Stimulated activated CD4-positive, alpha-beta T cell treated with anti-CD3 and anti-CD28 coated beads, Interleukin-15, amount 100 ng/mL, for 48 hours (primary cell): ENCODE measurements around the gene MAP4.
"Not testable (repeated sequence)": the region's sequence is repeated elsewhere in the genome, so short reads cannot be mapped to it uniquely, and the experiment has no call there.

Experiments
- DNase-seq, 2 donors: peaks; one replicate each; pipeline ENCODE4 v3.0.0-alpha.2; 2020; ENCODE audit warnings: low read depth in 2 of 2

Gene MAP4

DNA sequence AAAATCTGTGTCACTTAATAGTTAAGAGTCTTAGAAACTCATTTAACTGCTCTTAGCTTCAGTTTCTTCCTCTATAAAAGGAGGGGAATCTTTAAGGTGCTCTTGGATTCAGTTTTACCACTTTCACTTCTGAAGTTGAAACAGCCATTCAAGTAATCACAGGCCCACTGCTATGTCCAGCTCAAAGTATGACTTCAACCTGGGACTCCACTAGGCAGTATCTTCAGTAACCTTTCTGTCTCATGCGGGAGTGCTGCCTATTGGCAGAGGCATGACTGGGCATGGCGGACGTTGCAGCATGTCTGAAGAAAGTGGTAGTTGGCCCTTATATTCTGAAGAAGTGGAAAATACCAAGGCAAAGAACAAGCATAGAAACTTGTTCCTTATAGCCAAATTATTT is 121.0 kb downstream of the MAP4 start:
- no peak for DNase-seq

DNA sequence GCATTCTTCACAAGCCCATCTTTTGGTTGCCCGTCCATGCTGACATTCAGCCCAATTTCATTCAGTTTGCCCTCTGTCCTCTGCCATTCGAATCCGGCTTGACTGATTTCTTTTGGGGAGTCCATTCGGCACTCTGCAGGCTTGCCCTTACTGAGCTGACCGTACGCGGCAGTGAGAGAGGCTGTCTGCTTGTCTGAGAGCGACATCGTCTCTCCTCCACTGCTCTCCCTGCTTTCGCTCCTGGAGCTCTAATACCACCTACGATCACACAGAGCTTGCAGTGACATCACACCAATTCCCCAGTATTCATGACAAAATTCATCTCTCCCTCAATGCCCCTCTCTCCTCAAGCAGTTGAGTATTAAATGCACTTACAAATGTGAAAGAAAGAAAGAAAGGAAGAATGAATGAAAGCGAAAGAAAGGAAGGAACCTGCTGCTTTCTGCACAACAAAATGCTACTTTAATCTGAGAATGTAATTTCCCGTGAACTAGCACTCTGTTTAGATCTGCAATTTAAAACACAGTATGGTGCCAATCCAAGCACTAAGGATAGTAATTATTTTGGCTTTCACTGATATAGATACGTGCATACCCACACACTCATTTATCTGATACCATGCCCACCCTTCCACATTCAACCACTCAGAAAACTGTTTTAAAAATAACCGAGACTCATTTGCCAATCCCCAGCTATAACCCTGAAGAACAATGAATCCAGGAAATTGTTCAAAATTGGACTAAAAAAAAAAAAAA is 123.8 kb downstream of the MAP4 start:
- no peak for DNase-seq

DNA sequence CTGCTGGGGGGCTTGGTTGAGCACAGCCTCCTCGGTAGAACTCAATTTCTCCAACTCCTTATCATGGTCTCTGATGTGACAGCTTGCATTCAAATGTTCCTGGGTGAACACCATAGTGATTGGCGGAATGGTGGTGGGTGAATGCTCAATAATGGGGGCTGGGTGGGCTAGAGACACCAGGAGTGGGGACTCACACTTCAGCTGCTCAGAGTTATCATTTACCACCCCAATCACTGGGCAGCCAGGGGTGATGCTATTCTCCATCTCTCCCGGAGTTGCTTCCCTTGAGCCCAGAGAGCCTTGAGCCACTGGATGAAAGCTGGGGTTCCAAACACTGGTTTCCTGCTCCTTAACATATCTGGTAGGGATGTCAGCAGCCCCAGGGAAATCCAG is 124.6 kb downstream of the MAP4 start:
- DNase-seq: no peak

DNA sequence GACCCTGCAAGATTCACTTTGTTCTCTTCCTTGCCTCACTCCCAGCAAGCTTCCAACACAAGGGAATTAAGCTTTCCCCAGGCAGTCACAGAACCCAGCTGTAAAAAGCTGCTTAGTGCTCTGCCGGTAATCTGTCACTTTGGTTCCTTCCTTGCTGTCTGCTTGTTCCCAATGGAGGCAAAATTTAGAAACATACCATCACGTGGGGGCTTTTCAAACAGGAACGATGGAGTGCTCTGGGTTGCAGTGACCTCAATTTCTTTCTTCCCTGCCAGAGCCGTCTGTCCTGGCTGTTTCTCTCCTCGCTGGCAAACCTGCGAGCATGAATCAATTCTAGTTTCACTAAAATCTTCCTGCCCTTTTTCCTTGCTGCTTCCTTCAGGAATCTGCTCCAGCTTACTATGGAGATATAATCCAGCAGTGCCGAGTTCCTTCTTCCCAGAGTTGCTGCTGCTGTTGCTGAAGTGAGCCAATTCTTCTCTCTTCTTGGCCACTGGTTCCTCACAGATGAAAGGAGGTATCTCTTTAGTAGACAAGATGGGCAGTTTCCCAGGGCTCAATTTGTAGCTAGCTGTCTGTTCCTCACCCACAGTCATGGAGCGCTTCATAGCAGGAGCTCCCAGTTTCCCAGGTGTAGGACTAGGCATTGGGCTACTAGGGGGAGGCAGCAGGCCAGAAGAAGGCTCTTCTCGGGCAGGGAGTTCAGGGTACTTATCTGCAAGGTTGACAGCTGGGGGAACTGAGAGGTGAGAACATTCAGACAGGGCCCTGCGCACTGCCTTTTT is 125.2 kb downstream of the MAP4 start:
- no peak for DNase-seq

DNA sequence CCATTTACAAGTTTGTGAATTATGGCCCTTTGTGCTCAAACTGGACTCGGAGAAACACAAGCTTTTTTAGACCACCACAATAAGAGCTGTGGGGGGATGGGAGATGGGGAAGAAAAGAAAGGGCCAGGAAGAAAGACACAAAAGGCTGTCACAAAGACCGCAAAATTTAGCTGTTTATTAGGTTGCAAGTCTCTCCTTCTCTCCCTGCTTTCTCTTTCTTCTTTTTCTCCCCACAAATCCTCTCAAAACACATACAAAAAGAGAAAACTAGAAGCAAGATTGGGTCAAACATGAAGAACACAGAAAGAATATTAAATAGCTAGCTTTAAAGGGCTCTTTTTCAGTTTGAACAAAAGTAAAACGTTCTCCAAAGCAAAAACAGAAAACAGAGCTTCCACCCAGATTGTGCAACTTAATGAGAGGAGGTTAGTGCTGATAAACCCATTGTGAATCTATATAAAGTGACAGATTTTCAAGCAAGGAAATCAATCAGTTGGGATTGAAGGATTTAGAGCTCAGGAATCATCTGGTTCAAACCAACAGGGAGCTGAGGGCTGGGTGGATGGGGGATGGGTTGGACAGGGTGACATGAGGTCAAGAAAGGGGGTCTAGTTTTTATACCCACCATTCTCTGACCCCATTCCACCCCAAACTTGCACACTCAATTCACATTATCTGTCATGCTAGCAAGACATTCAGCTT is 125.9 kb downstream of the MAP4 start:
- no peak for DNase-seq

DNA sequence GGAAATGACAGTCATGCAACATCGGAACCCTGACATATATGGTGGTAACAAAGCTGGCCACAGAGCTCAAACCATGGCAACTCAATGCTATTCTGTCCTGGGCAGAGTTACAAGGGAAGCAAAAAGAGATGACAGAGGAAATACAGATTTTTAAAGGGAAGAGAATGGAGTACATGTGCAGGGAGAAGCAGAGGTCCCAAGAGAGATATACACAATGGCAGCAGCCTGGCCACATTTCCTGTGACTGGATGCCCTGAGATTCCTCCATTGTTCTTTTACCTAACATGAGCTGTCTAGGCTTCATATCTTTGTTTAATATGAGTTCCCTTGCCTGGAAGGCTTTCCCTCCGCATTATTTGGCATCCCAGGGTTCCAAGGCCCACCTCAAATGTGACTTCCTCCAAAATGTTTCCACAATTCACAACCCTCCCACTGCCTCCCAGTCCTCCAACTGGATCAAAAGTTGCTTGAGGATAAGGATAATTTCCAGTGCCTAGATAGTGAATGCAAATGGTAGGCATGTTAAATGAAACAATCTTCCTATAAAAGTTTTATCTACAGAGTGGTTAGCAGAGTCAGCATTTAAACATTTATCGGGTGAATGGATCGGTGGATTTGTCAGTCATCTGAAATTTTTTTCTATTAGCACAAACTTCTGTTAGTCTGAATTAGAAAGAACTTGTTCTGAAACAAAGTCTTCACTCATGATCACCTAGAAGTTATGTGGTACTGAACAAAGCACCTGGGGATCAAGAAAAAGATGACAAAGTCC is 127.0 kb downstream of the MAP4 start:
- DNase-seq: no peak

DNA sequence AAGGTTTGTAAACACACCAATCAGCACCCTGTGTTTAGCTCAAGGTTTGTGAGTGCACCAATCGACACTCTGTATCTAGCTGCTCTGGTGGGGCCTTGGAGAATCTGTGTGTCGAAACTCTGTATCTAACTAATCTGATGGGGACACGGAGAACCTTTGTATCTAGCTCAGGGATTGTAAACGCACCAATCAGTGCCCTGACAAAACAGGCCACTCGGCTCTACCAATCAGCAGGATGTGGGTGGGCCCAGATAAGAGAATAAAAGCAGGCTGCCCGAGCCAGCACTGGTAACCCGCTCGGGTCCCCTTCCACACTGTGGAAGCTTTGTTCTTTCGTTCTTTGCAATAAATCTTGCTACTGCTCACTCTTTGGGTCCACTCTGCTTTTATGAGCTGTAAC is 128.2 kb downstream of the MAP4 start:
- not testable (repeated sequence) for DNase-seq

DNA sequence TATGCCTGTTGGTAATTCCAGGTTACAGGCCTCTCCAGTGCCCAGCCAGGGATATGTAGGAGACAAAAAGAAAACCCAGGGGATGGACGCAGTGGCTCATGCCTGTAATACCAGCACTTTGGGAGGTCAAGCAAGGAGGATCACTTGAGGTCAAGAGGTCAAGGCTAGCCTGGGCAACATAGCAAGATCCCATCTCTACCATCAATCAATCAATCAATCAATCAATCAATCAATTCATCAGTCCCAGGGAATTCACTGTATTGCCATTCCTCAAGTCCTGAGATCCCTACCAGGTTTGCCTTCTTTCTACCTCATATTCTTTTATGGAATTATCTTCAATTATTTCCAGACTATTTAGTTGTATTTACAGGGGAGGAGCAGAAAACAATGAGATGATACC is 131.0 kb downstream of the MAP4 start:
- no peak for DNase-seq

DNA sequence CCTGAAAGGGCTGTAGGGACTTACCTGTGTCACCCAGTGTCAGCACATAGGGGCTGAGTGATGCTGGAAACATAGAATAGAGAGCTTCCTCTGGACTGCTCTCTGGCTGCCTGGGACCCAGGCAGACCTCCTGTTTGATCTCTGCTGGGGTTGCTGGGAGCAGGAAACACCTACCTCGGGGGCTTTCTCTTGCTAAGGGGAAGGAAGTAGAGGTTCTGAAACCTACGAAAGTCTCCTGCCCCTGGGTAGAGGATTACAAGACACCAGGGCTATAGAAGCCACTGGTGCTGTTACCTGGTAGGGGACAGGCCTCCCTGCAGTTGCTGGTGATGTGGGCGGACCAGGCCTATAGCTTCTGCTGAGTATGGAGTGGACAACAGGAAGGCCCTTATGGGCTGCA is 131.6 kb downstream of the MAP4 start:
- no peak for DNase-seq

DNA sequence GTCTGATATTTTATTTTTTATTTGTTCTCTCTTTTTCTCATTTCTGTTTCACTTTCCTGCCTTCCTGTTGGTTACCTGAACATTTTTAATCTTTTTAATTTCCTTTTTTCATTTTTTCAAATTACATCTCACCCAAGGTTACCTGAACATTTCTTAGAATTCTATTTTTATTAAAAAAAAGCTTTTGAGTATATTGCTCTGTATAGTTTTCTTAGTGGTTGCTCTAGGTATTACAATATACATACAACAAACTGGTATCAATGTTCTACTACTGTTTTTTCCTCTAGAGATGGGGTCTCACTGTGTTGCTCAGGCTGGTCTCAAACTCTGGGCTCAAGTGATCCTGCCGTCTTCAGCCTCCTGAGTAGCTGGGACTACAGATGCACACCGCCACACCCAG is 133.9 kb downstream of the MAP4 start:
- DNase-seq: no peak

DNA sequence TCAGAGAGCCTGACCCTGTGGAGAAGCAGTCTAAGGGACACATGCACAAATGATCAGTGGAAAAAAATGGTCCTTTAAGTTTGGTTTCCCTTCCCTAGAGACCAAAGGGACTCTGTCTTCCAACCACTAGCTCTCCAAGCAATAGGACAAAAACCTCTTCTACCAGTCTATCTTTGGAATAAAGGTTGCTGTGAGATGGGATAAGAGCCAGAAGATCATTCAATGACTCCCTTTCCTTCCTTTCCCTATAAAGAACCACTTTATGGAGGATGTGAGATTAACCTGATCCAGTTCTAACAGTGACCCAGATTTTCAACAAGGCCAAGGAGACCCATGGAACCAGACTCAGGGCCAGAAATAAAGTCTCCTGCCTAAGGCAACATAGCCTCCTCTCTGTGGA is 138.5 kb downstream of the MAP4 start:
- no peak for DNase-seq

DNA sequence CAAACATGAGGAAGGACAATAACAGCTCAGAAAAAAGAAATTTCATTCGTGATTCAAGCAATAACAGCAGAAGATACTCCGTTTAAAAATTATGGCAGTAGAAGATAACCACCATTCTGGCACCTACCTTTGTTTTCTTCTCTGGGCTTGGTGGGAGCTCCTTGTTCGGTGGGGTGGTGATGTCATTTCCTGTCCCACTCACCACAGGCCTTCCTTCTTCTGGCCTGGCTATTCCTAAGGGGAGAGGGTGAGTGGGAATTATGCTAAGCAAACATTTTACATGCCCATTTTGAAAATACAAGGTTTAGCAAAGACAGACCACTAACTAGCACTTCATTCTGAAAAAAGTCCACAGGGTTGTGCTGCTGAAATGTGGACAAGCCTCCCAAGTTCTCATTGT is 138.9 kb downstream of the MAP4 start:
- no peak for DNase-seq

DNA sequence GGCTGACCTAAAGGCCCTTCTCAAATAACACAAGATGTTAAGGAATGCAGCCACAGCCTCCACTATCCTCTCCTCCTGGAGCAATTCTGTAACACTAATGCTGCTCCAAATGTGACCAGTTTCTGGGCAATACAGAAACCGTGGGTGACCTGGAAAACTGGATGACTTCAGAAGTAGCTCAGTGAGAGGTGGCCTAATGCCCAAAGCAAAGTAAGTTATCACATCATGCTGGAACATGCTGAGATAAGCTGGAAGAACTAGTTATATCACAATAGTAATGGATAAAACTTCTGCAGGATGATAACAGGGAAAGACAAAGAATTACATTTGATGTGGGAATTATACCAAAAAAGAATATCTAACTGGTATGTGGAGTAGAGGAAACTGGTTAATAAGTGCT is 141.3 kb downstream of the MAP4 start:
- no peak for DNase-seq

DNA sequence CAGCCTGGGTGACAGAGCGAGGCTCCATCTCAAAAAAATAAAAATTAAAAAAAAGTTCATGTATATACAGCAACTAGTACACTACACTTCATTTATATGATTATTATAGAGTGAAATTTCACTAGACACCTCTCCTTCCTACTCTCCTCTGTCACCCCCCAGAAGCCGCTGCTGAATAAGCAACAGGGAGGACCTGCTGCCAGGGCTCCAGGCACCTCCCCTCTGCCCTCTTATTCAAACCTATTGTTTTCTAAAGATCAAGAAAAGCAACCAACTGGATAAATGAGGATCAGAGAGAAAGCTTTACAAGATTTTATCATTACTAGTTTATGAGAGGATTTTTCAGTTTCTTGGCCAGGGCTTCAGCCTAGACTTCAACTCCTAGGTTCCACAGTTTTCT is 141.8 kb downstream of the MAP4 start:
- no peak for DNase-seq

DNA sequence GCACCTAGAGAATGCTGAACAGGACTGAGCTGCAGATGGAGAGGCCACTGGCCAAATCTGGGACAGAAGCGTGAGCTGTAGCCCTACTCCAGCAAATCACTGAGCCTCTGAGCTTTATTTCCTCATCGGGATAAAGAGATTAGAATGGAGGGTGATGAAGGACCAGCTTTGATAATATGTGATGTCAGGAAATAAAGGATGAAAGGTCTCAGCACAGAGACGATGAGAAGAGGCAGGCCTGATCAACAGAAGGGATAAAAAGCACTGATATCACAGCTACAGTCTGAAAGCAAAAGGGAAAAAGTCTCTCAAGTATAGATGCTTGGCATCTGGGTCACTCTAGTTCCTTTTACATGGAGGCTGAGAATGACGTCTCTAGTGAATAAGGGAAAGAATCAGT is 143.3 kb downstream of the MAP4 start:
- no peak for DNase-seq

DNA sequence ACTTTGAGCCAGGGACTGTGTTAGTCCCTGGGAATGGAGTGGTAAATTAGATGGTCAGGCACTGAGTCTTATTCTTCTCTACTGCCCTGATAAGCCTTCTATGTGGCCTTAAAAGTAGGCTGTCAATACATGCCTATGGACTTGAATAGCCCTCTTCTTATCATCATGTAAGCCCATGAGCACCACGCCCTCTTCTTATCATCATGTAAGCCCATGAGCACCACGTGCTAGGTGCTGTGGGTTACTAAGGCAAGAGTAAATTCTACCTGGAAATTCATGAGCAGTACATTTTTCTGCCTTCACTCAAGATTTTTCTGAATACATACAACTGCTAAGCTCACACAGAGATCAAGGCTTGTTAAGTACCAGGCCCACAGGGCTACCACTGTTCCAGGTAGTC is 144.8 kb downstream of the MAP4 start:
- DNase-seq: no peak

DNA sequence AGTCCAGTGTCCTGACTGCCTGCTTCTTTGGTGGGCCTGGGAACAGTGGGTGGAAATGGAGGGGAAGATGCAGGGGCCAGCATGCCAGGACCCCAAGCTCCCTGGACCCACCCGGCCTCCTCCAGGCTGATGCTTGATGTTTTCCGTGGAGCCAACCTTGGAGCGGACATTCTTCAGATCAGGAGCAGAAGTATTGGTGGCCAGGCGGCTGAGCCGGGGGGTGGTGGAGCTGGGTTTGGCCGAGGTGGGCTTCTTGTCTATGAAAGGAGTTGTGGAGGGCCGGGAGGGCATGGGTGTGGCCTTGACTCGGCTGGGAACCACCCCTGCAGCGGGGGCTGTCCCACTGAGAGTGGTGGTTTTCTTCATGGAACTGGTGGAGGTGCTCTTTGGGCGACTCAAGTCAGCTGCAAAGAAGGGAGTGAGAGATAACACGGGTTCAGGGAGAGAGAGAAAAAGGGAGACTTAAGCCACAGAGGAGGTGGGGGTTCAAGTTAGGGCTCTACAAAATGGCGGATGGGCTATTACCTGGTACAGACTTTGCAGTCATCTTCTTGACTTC is 145.4 kb downstream of the MAP4 start:
- no peak for DNase-seq

DNA sequence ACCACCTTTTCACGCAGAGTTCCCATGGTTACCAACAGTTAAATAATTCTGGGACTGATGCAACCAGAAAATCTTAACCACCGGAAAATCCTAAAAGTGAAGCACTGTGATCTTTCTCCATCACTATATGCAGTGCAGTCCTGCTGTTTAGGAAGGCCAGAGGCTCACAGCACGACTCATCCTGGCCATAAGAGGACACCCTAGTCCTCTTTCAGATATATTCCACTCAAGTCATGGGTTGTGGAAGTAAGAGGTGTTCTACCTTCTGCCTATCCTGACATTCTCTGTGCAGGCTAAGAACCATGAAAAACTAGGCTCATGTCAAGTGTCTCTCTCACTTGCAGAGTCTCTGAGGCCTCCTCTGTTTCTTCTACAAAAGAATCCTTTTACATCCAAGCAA is 146.1 kb downstream of the MAP4 start:
- DNase-seq: no peak

DNA sequence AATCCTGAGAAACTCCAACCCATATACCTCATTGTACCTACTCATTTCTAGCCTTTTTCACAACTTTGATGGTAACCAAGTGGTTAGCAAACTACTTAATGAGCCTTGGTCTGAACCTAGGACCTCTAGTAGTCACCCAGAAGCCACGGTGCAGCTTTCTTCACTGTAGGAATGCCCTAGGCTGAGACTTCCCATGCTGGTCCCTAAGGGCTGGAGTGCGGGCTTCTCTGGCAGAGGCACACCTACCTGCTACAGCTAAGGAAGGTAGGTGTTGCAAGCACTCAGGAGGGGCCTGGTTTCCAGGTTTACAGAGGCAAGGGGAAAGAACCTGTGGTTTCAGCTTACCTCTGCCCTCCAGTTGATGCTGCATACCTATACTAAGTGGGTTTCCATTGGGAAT is 147.9 kb downstream of the MAP4 start:
- no peak for DNase-seq

DNA sequence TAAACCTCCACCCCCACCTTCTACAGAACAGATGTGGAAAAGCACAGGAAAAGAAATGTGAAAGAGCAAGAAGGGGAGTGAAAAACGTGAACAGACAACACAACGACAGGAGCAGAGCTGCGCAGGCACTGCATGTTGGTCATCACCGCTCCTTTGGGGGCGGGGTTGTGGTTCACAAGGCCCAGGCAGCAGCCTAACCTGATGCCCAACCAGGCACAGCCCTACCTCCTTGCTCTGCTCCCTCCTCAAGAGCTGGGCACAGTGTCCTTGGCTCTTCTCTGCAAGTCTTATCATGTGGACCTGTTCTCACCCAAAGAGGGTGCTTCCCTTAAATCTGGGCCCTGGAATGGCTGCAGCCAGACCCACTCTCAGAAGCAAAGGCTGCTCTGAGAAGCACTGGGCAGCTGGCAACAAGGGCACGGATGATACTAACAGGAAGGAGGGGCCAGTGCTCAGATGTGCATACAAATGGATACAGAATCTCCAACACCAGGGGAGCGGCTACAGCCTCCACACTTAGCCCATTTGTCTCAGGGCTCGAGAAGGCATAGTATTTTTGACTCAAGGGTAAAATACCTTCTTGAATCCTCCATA is 148.7 kb downstream of the MAP4 start:
- no peak for DNase-seq

DNA sequence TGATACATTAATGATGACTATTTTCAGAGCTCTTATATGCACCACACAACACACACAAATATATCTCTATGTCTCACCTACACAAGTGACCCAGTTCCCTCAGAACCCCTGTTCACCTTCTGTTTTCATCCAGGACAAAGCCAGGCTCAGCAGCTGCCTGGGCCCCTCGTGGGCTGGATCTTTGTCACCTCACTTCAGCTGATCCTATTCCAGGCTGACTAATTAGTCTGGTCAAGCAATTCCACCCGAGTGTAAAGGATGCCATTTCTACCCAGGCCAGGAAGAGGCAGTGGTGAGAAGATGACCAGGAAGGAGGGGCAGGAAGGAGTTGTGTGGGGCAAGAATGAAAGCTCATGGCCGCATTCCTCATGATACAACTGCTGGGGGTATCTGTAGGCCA is 151.0 kb downstream of the MAP4 start:
- no peak for DNase-seq
